ENCODE results near the gene TMEM17.

The TMEM17 gene

DNA sequence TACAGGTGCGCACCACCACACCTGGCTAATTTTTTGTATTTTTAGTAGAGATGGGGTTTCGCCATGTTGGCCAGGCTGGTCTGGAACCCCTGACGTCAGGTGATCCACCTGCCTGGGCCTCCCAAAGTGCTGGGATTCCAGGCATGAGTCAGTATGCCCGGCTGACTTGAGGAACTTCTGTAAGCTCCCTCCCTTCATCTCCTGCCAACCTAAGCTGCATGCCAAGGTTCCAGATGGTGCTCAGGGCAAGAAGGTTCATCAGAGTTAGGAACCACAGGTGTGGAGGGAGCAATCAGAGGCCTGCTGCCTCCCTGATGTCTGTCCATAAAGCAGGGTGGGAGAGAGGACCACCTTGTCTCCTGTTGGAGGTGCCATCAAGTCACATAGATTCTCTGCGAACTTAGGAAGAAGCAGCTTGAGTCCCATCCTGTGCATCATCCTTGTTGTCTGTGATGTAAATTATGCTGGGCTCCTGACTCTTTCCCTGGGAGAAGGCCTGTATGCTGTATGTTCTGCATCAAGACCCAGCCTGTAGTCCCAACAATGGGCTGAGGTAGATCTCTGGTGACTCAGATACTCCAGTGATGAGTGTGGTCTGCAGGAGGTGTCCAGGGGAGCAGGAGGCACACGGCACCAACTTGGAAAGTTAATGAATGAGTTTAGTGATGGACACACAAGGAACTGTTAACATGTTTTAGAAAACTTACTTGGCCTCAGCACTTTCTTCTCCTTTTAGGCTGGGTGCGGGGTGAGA lies 53.1 kb downstream of the TMEM17 start:
- DNase-seq = no peak

DNA sequence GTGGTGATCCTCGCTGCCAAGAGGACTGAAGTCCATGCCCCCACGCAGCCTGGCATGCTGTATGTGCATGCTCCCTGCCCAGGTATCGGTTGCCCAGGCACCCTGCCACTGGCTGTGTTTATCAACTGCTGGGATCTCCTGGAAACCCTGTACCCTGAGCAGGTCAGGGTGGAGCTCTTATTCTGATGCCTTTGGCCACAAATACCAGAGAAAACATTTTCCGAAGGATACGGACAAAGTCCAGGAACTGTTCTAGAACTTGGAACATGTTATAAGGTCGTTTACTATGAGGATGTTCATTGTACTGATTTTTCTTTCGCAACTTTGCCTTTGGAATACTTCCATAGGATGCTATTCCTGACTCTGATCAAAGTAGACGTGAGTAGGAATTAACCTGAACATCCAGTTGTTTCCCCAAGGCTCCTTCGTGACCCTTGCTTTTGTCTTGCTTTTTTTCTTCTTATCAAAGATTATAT lies 55.2 kb downstream of the TMEM17 start:
- DNase-seq = no peak

Data from NCI-H2081 (cell line).